ENCODE measurements around the gene GOLGB1.
"Not testable (repeated sequence)": the region's sequence is repeated elsewhere in the genome, so short reads cannot be mapped to it uniquely, and the experiment has no call there.

The GOLGB1 gene

GRCh38 chr3:121705541-121705940 lies 44.0 kb downstream of the GOLGB1 start:
- no peak overlapping the region for H3K27ac ChIP-seq
- no peak for TF ChIP-seq ZFX (IDR thresholded peaks at IDR 0.05; ENCODE audit: borderline replicate concordance)
- TF ChIP-seq CTCF (IDR thresholded peaks at IDR 0.05), result no peak

- TF ChIP-seq CTCF (IDR thresholded peaks at IDR 0.05), result no peak
- no peak for TF ChIP-seq ZFX (IDR thresholded peaks at IDR 0.05; ENCODE audit: borderline replicate concordance)
- H3K27ac ChIP-seq, result no peak overlapping the region
These were observed 45.6 kb downstream of the GOLGB1 start for GRCh38 chr3:121703973-121704372.

DNA sequence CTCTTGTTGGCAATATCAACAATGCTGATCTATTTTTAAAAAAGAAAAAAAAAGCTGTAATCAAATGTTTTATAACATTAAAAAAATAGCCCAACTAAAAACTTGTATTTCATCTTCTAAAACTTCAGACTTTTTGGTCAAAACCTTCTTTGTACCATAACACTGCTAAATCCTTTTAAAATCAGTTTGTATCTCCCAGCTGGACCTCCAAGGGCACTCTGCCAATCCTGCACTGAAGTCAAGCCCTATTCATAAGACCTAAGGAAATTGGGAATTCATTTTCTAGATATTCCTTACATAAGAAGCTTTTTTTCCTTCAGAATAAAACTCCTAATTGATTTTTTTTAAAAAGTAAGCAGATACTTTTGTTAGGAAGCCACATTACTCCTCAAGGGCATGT lies 50.6 kb downstream of the GOLGB1 start:
- H3K27ac ChIP-seq, result no peak overlapping the region
- TF ChIP-seq CTCF (IDR thresholded peaks at IDR 0.05), result no peak
- no peak for TF ChIP-seq ZFX (IDR thresholded peaks at IDR 0.05; ENCODE audit: borderline replicate concordance)

- TF ChIP-seq CTCF (IDR thresholded peaks at IDR 0.05) (no peak), ZFX (IDR thresholded peaks at IDR 0.05; ENCODE audit: borderline replicate concordance) (no peak)
- H3K27ac ChIP-seq, result no peak overlapping the region
These were observed 51.1 kb downstream of the GOLGB1 start for GRCh38 chr3:121698476-121698875.

GRCh38 chr3:121696186-121696585 lies 53.4 kb downstream of the GOLGB1 start:
- no peak for TF ChIP-seq CTCF (IDR thresholded peaks at IDR 0.05)
- no peak for TF ChIP-seq ZFX (IDR thresholded peaks at IDR 0.05; ENCODE audit: borderline replicate concordance)
- no peak overlapping the region for H3K27ac ChIP-seq

- H3K27ac ChIP-seq, result no peak overlapping the region
- no peak for TF ChIP-seq ZFX (IDR thresholded peaks at IDR 0.05; ENCODE audit: borderline replicate concordance)
- TF ChIP-seq CTCF (IDR thresholded peaks at IDR 0.05), result no peak
These were observed 57.4 kb downstream of the GOLGB1 start for GRCh38 chr3:121692010-121692699.

- TF ChIP-seq ZFX (IDR thresholded peaks at IDR 0.05; ENCODE audit: borderline replicate concordance) (no peak), CTCF (IDR thresholded peaks at IDR 0.05) (no peak)
- H3K27ac ChIP-seq, result no peak overlapping the region
These were observed 58.6 kb downstream of the GOLGB1 start for GRCh38 chr3:121690777-121691405.

DNA sequence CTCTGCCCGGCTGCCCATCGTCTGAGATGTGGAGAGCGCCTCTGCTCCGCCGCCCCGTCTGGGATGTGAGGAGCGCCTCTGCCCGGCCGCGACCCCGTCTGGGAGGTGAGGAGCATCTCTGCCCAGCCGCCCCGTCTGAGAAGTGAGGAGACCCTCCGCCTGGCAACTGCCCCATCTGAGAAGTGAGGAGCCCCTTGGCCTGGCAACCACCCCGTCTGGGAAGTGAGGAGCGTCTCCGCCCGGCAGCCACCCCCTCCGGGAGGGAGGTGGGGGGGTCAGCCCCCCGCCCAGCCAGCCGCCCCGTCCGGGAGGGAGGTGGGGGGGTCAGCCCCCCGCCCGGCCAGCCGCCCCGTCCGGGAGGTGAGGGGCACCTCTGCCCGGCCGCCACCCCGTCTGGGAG lies 60.8 kb downstream of the GOLGB1 start:
- not testable (repeated sequence) for H3K27ac ChIP-seq

Measured in 22Rv1 (cell line).